Common myeloid progenitor, CD34-positive (primary cell): ENCODE data around the gene RAP1A.

Experiments used
- CTCF ChIA-PET: fragments of 350-600 bp; sonication (Branson Sonifier 250); formaldehyde crosslinking; loops from one replicate; lab custom pipeline; 2021; ENCODE audit warnings: antibody characterized with exemption; lab: Charles Lee
- POLR2A ChIA-PET: fragments of 350-600 bp; sonication (Branson Sonifier 250); formaldehyde crosslinking; loops from one replicate; lab custom pipeline; 2021; ENCODE audit warnings: antibody characterized with exemption; lab: Charles Lee
- DNase-seq, 3 donors: peaks; one replicate each; pipeline versions ENCODE4 v3.0.0 to v3.0.0-alpha.2; 2013
- H3K27ac ChIP-seq, 2 experiments: 1 replicate in 1 of 2; 2 replicates in 1 of 2; pipeline ENCODE4 v1.7.0; 2013; ENCODE audit warnings: inconsistent platforms in 2 of 2, low read length in 2 of 2, mild to moderate bottlenecking in 2 of 2, low read depth in 1 of 2, moderate library complexity in 1 of 2; ENCODE audit not compliant: severe bottlenecking in 2 of 2, insufficient read depth in 1 of 2, poor library complexity in 1 of 2
- H3K27me3 ChIP-seq, 5 experiments: replicated peaks in 2 of 5; 1 replicate in 3 of 5; 2 replicates in 2 of 5; pipeline versions ENCODE4 v1.6.1 to v1.7.0; 2013; ENCODE audit warnings: low read length in 4 of 5, mild to moderate bottlenecking in 2 of 5, moderate library complexity in 2 of 5, inconsistent platforms in 1 of 5; ENCODE audit not compliant: insufficient read depth in 5 of 5, control insufficient read depth in 4 of 5
- H3K36me3 ChIP-seq, 4 experiments: 1 replicate in 2 of 4; 2 replicates in 2 of 4; pipeline versions ENCODE4 v1.6.1 to v1.7.0; 2013; ENCODE audit warnings: low read length in 3 of 4, control low read depth in 1 of 4, mild to moderate bottlenecking in 1 of 4; ENCODE audit not compliant: control insufficient read depth in 4 of 4, insufficient read depth in 4 of 4
- H3K4me1 ChIP-seq, 4 experiments: 1 replicate in 3 of 4; 2 replicates in 1 of 4; pipeline versions ENCODE4 v1.6.1 to v1.7.1; 2013; ENCODE audit warnings: low read length in 3 of 4, mild to moderate bottlenecking in 3 of 4, control low read depth in 1 of 4, inconsistent platforms in 1 of 4, moderate library complexity in 1 of 4; ENCODE audit not compliant: control insufficient read depth in 4 of 4, insufficient read depth in 4 of 4; ENCODE audit errors: control extremely low read depth in 1 of 4
- H3K4me3 ChIP-seq, 7 experiments: 1 replicate in 4 of 7; 2 replicates in 3 of 7; pipeline versions ENCODE4 v1.5.1 to v1.7.0; 2013; ENCODE audit warnings: mild to moderate bottlenecking in 7 of 7, low read length in 6 of 7, moderate library complexity in 6 of 7, inconsistent platforms in 2 of 7, low read depth in 2 of 7, control low read depth in 1 of 7; ENCODE audit not compliant: insufficient read depth in 4 of 7, control insufficient read depth in 1 of 7; ENCODE audit errors: extremely low read depth in 1 of 7
- H3K9me3 ChIP-seq, 5 experiments: 1 replicate in 4 of 5; 2 replicates in 1 of 5; pipeline versions ENCODE4 v1.6.1 to v1.7.1; 2013; ENCODE audit warnings: low read length in 4 of 5, mild to moderate bottlenecking in 2 of 5, inconsistent platforms in 1 of 5, low read depth in 1 of 5, moderate library complexity in 1 of 5; ENCODE audit not compliant: control insufficient read depth in 4 of 5, insufficient read depth in 2 of 5; ENCODE audit errors: control extremely low read depth in 1 of 5
- WGBS: methylation state at CpG from one replicate; pipeline ENCODE4 v1.1.5; 2013; ENCODE audit not compliant: insufficient coverage; 5-methylcytosine and 5-hydroxymethylcytosine counted together

RAP1A gene

DNA sequence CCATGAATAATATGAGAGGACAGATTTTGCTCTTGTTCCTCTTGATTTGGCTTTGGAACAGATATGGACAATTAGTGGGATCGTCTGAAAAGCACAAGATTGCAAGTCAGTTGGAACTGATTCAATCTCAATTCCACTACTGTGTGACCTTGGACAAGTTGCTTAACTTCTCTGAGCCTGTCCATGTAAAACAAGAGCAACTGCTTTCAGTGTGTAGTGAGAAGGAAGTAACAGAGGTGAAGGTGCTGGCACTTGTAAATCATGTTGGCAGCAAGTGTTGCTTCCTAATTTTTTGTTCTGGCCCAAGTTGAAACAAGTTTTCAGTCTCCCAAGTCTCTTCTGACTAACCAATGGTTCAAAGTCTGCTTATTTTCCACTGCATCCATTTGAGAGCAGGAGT lies 104.3 kb downstream of the RAP1A start:
- Histone ChIP-seq H3K27ac (no peak overlapping the region), H3K4me1 (no peaks in the 10 kb centered on the region), H3K36me3 (peaks cover 0 to 6% (median 0%) of the 10 kb centered on the region in 4 experiments), H3K27me3 (no peaks in the 10 kb centered on the region), H3K9me3 (no peaks in the 10 kb centered on the region), H3K4me3 (no peak overlapping the region)
- 89% methylated on average over 1 of the region's 1 CpG for WGBS
- no peak for DNase-seq
- ChIA-PET CTCF (no interaction called here), POLR2A (no interaction called here)

DNA sequence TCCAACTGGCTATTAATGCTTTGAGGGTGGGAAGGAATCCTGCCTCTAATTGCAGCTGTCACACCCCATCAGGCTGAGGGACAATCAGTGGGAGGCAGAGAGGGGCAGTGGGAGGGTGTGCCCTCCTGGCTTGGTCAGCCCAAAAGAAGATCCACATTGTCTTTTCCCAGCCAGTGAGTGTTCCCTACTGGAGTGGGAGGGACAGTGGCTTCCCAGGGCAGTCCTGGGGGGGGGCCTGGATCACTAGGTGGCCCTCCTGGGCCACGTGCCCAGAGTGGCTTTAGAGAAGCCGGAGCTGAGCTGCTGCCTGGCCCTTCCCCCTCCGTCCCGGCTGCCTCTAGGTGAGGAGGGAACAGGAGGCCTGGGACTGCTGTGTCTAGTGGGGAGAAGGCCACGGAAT lies 105.6 kb downstream of the RAP1A start:
- CTCF ChIA-PET, result interaction anchor here (1.2 to 6.1 kb wide), 3 partner anchors 10 to 30 kb away, joined by 4 to 53 read pairs (median 37); no protein-coding TSS in a partner anchor

DNA sequence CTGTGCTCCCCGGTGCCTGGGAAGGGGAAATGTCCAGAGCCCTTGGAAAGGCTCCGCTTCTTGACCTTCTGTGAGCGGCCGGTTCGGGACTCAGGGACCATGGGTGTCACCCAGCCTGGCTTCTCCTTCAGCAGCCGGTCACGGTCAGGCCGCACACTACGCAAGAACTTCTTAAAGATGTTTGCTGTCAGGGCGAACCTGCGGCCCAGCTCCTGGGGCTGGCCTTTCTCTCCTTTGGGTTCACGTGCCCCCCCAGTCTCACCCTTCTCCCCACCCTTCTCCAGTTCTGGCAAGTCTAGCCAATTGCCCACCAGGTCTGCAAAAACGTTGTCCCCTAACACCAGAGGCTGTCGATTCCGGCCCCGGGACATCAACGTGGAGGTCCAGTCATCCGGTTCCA lies 107.5 kb downstream of the RAP1A start:
- DNase-seq, result no peak
- no peaks in the 10 kb centered on the region for H3K9me3 ChIP-seq
- POLR2A ChIA-PET, result interaction anchor here (0.6 kb wide), 1 partner anchor 251 kb away, joined by 3 read pairs; no protein-coding TSS in a partner anchor
- 92% methylated on average over 12 of the region's 18 CpGs for WGBS
- no peak overlapping the region for H3K4me3 ChIP-seq
- H3K27ac ChIP-seq, result no peak overlapping the region
- no peaks in the 10 kb centered on the region for H3K4me1 ChIP-seq
- H3K27me3 ChIP-seq, result no peaks in the 10 kb centered on the region
- H3K36me3 ChIP-seq, result peaks cover 0 to 6% (median 0%) of the 10 kb centered on the region in 4 experiments
- CTCF ChIA-PET, result interaction anchor here (1.0 to 6.1 kb wide), 5 partner anchors 10 to 42 kb away, joined by 3 to 53 read pairs (median 20); no protein-coding TSS in a partner anchor

More for the DNA sequence above, 105.6 kb downstream of the RAP1A start:
- Histone ChIP-seq H3K9me3 (no peaks in the 10 kb centered on the region), H3K27me3 (no peaks in the 10 kb centered on the region), H3K4me3 (no peak overlapping the region), H3K4me1 (no peaks in the 10 kb centered on the region), H3K36me3 (peaks cover 0 to 6% (median 0%) of the 10 kb centered on the region in 4 experiments), H3K27ac (no peak overlapping the region)
- no CpG with 5 or more reads among the region's 5 CpGs for WGBS
- no peak for DNase-seq
- POLR2A ChIA-PET, result interaction anchor here (0.8 kb wide), 1 partner anchor 9 kb away, joined by 3 read pairs; no protein-coding TSS in a partner anchor

DNA sequence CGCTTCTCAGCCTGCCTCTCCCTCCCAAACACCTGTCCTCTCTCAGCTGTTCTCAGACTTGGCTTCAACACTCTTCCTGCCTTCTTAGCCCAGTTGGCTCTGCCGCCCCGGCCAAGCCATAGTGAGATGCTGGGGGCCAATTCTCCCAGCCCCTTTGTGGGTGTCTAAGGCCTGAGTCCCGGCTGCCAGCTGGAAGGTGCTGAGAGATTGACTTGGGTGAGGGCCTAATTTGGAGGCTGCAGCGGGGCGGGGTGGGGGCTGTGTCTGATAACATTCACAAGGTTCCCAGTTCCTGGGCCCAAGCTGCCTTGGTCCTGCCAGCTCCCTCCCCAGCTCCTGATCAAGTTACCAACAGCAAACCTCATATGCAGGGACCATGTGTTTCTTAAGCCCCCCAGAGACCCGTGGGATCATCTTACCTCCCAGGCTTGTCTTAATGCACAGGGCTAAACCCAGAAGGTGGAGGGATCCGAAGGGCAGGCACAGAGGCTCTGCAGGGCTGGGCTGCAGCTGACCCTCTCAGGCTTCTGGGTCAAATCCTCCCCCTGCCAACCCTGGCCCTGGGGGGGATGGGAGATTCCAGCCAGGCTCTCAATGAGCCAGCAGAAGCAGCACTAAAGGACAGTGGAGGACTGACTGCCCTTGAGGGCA lies 109.8 kb downstream of the RAP1A start:
- no peak for DNase-seq
- Histone ChIP-seq H3K9me3 (no peaks in the 10 kb centered on the region), H3K36me3 (peaks cover 0 to 6% (median 0%) of the 10 kb centered on the region in 4 experiments), H3K4me3 (no peak overlapping the region), H3K4me1 (peaks cover 2 to 16% (median 11%) of the 10 kb centered on the region in 4 experiments), H3K27me3 (no peaks in the 10 kb centered on the region), H3K27ac (no peak overlapping the region)
- ChIA-PET POLR2A (no interaction called here), CTCF (interaction anchor here (1.3 to 6.1 kb wide), 5 partner anchors 7 to 39 kb away, joined by 5 to 53 read pairs (median 20); no protein-coding TSS in a partner anchor)
- 96% methylated on average over 6 of the region's 8 CpGs for WGBS

DNA sequence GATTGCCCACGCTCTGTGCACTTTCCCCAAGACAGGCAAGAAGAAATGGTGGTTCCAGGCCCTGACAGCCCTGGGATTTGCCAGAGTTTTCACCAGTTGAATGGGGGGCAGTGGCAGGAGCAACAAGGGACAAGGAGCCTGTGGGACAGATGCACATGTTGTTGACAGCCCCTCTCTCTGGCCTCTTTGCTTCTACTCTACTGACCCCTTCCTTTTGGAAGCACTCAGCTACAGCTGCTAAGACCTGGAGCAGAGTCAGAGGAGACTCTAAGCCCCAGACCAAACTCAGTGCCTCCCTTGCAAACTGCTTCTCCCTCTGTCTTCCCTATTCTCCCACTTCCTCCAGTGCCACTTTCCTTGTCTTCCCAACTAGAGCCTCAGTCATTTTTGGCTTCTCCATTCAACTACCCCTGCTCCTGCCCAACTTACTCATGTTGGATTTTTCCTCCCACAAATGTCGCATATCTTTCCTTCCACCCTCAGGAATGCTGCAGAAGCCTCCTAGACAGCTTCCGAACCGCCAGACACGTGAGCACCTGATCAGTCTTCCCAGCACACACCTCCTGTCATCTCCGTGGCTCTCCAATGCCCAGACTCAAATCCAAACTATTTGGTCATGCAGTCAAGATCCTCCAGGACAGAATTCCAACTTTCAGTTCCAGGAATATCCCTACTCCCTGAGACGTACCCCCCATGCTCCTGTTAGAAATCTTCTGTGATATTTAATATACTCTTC lies 110.5 kb downstream of the RAP1A start:
- H3K27me3 ChIP-seq, result no peaks in the 10 kb centered on the region
- H3K4me1 ChIP-seq, result peaks cover 2 to 16% (median 11%) of the 10 kb centered on the region in 4 experiments
- DNase-seq, result no peak
- peaks cover 0 to 6% (median 0%) of the 10 kb centered on the region in 4 experiments for H3K36me3 ChIP-seq
- H3K9me3 ChIP-seq, result no peaks in the 10 kb centered on the region
- H3K27ac ChIP-seq, result no peak overlapping the region
- no peak overlapping the region for H3K4me3 ChIP-seq
- ChIA-PET POLR2A (no interaction called here), CTCF (interaction anchor here (1.3 to 6.1 kb wide), 5 partner anchors 7 to 39 kb away, joined by 5 to 53 read pairs (median 20); no protein-coding TSS in a partner anchor)
- 89% methylated on average over 7 of the region's 7 CpGs for WGBS

DNA sequence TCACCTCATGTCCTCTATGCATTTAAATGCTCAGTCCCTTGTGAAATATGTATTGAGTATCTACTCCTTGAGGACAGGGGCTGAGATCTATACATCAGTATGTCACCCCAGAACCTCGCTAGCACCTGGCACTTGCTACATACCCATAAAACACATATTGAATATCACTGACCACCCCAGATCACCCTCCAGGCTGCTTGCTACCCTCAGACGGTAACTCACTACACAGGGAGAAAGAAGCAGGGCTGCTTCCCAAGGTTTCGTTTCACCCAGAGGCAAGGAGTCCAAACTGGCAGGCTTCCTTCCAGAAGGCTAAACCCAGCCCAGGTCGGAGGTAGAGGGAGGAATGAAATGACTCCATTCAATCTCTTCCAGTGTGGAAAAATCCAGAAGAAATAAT lies 111.1 kb downstream of the RAP1A start:
- no peaks in the 10 kb centered on the region for H3K27me3 ChIP-seq
- no peak for DNase-seq
- CTCF ChIA-PET, result interaction anchor here (1.1 to 1.3 kb wide), 2 partner anchors 13 to 15 kb away, joined by 3 to 6 read pairs; no protein-coding TSS in a partner anchor
- H3K4me1 ChIP-seq, result peaks cover 2 to 16% (median 11%) of the 10 kb centered on the region in 4 experiments
- H3K9me3 ChIP-seq, result no peaks in the 10 kb centered on the region
- 100% methylated on average over 2 of the region's 4 CpGs for WGBS
- H3K36me3 ChIP-seq, result peaks cover 0 to 6% (median 0%) of the 10 kb centered on the region in 4 experiments
- POLR2A ChIA-PET, result interaction anchor here (0.7 kb wide), 1 partner anchor 906 kb away, joined by 4 read pairs; no protein-coding TSS in a partner anchor
- no peak overlapping the region for H3K4me3 ChIP-seq
- no peak overlapping the region for H3K27ac ChIP-seq
